GM12874 (cell line): ENCODE data around the gene RBM23.

ENCODE experiments used
- TF ChIP-seq, protein P1 (sequence below): IDR thresholded peaks from 2 replicates; pipeline ENCODE4 v1.5.1; 2011; ENCODE audit warnings: low read depth, mild to moderate bottlenecking, control low read depth, low read length, moderate library complexity; ENCODE audit not compliant: insufficient read depth

The RBM23 gene

DNA sequence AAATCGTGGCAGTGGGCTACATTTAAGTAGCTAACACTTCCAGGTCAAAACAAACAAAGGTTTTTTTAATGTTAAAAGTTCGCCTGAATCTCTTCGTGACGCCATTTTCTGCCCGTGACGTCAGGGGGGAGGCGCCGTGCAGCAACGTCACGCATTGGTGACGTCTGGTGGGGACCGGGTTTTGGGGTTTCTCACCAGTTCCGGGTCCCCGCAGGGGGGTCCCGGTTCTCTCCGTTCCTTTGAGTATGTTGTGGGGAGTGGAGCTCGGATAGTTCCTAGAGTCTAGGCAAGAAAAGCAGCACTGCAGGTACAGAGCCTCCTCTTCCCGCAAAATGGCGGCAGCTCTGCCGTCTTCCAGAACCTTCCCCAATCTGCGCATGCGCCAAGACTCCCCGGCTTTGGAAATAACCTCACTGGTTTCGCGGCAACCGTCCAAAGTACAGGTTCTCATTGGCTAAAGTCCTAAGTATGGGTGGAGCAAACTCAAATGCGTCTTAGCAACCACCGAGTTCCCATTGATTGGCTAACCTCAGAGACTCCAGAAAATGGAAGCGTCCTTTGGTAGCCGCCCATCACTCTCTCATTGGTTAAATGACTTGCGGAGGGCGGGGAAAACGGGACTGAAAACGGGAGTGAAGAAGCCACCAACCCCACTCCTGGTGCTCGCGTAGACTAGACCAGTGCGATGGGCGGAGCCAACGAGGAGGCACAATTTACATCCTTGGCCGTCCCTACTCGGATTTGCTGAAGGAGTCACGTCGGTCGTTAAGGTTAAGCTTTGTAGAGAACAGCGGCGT lies at the start of gene RBM23:
RBM23 (minus strand) TSS at position 346 of the 797 bp plus-strand sequence.
- TF ChIP-seq, protein P1, sequence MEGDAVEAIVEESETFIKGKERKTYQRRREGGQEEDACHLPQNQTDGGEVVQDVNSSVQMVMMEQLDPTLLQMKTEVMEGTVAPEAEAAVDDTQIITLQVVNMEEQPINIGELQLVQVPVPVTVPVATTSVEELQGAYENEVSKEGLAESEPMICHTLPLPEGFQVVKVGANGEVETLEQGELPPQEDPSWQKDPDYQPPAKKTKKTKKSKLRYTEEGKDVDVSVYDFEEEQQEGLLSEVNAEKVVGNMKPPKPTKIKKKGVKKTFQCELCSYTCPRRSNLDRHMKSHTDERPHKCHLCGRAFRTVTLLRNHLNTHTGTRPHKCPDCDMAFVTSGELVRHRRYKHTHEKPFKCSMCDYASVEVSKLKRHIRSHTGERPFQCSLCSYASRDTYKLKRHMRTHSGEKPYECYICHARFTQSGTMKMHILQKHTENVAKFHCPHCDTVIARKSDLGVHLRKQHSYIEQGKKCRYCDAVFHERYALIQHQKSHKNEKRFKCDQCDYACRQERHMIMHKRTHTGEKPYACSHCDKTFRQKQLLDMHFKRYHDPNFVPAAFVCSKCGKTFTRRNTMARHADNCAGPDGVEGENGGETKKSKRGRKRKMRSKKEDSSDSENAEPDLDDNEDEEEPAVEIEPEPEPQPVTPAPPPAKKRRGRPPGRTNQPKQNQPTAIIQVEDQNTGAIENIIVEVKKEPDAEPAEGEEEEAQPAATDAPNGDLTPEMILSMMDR, result no peak

GRCh38 chr14:22966783-22967269 lies 47.9 kb upstream of the RBM23 start:
- TF ChIP-seq, protein P1, result no peak

DNA sequence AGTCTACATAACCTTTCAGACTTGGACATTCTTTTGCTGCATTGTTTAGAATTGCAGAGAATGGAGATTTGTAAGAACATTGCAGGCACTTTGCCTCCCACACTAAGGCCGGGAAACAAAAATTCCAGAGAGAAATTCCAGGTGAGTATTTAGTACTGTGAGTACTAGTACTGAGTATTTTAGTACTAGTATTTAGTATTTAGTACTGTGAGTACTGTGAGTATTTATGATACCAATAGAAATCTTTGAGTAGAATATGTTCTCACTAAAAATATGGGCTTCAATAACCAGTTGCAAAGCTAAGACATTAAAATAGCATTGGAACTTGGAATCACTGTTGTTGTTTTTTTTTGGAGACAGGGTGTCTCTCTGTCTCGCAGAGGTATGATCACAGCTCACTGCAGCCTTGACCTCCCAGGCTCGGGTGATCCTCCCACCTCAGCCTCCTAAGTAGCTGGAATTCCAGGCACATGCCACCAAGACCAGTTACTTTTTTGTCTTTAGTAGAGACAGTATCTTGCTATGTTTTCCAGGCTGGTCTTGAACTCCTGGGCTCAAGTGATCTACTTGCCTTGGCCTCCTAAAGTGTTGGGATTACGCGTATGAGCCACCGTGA lies 43.2 kb upstream of the RBM23 start:
- TF ChIP-seq, protein P1, result no peak

DNA sequence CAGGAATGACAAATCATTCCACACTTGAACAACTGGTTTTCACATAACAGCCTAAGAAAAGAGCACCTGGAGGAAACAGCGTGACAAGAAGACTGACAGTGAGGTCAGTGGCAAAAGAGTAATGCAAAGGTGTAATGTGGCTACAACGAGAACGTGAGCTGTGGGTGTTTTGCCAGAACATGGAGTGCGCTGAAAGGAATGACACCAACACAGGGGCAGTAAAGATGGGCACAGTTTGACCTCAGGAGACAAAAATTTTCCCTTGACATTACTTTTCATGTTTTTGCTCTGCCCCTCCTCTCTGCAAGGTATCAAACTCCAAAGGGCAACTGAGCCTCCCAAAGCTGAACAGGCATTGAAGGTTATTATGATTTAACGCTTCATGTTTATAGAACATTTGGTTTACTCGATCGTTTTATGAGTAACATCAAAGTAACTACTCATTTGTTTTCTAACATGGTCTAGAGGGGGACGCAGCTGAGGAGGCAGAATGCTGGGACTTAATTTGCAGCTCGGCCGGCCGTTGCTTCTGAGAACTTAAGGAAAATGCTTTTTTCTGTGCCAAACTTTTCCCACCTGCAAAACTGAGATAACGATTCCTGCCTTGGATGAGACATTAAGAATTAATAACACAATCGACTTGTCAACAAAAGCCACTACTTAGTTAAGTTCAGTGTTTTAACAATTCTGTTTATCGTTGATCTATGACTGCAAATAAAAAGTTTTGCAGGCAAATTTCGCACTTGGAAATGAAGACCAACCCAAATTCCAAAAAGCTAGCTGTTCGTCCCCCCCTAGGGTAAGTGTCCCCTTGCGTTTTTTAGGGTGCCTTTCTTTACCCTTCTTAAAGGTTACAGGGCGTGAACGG lies 37.0 kb upstream of the RBM23 start:
- TF ChIP-seq, protein P1, result no peak

GRCh38 chr14:22952418-22952817 lies 33.5 kb upstream of the RBM23 start:
- TF ChIP-seq, protein P1, result no peak

- TF ChIP-seq, protein P1, result no peak
Measured at GRCh38 chr14:22945642-22946041, 26.7 kb upstream of the RBM23 start.

GRCh38 chr14:22939684-22940083 lies 20.7 kb upstream of the RBM23 start:
- TF ChIP-seq, protein P1, result no peak
